Measurements from ENCODE around the gene TIMM44.

DNA sequence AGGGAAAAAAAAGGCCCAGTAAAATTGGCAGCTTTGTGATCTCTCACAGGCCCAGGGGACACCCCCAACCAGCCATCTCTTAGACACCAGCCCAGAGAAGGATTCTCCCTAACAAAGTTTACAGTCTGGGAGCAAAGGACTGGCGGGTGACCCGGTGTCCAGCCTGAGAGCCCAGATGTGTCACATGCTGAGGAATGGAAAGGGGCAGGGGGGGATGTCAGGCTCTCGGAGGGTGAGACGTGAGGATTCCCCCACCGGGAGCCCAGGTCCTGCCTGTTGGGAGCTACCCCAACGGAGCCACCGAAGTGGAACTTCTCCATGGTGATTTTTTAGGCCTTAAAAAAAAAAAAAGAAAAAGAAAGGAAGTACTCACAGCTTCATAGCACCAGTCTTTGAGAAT lies 12.7 kb downstream of the TIMM44 start:
- TF ChIP-seq POLR2A (IDR thresholded peaks at IDR 0.05): no peak
- TF ChIP-seq, protein P1, sequence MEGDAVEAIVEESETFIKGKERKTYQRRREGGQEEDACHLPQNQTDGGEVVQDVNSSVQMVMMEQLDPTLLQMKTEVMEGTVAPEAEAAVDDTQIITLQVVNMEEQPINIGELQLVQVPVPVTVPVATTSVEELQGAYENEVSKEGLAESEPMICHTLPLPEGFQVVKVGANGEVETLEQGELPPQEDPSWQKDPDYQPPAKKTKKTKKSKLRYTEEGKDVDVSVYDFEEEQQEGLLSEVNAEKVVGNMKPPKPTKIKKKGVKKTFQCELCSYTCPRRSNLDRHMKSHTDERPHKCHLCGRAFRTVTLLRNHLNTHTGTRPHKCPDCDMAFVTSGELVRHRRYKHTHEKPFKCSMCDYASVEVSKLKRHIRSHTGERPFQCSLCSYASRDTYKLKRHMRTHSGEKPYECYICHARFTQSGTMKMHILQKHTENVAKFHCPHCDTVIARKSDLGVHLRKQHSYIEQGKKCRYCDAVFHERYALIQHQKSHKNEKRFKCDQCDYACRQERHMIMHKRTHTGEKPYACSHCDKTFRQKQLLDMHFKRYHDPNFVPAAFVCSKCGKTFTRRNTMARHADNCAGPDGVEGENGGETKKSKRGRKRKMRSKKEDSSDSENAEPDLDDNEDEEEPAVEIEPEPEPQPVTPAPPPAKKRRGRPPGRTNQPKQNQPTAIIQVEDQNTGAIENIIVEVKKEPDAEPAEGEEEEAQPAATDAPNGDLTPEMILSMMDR (IDR thresholded peaks at IDR 0.05): no peak
